ENCODE data around the gene TMEM183A.

The TMEM183A gene

DNA sequence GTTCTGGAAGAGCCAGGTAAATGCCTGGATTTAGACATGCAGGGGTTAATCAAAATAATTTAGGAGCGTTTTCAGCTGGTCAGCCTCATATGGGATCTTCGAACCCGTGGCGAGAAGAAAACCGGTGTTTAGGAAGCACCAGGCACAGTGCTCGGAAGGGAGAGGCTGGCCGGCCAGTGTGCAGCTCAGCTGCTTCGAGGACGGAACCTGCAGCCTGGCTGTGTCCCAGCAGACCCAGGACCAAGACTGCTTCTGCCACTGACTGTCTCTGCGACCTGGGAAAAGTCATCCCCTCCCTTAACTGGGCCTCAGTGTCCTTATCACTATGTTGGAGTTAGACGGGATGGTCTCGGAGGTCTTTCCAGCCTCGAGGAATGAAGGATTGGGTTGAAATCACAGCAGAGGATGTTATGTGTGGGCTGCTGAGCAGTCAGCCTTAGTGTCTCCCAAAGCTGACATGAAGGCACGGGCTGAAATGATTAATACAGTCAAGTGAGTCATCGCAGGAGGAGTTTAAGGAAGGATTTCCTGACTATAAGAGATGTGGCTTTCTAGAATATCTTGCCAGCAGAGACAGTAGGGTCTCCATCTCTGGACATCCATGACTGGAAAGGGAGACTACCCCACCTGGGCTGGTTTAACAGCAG is 39.9 kb downstream of the TMEM183A start:
- no peak for DNase-seq (ENCODE audit: low spot score)

DNA sequence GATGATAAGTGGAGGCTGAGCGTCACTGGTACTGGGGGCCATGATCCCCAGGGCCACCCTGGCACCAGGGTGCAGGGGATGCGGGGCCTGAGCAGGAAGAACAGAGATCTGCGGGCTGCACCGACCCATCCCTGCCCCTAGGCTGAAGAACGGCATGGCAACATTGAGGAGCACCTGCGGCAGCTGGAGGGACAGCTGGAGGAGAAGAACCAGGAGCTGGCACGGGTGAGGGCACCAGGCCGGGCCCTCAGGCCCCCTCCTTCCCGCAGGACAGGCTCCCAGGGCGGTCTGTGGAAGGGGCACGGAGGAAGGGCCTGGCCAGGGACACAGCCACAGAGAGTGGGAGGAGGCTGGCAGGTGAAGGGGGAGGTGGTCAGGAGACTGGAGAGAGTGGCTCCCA is 40.9 kb downstream of the TMEM183A start:
- DNase-seq (ENCODE audit: low spot score): peak; percentile 39

DNA sequence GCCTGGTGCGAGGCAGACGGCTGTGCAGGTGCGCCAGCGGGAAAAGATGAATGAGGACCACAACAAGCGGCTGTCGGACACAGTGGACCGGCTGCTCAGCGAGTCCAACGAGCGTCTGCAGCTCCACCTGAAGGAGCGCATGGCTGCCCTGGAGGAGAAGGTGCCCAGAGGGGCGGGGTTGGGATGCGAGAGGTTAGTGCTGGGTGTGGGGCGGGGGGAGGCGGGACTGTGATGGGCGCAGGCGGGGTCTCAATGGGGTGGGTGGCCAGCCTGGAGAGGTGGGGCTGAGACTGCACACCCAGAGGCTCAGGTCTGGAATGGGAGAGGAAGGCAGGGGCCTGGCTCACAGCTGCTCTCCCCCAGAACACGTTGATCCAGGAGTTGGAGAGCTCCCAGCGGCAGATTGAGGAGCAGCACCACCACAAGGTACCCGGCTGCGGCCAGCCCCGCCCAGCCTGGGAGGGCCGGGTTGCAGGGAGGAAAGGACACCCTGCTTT is 41.4 kb downstream of the TMEM183A start:
- peak; percentile 80 for DNase-seq (ENCODE audit: low spot score)

DNA sequence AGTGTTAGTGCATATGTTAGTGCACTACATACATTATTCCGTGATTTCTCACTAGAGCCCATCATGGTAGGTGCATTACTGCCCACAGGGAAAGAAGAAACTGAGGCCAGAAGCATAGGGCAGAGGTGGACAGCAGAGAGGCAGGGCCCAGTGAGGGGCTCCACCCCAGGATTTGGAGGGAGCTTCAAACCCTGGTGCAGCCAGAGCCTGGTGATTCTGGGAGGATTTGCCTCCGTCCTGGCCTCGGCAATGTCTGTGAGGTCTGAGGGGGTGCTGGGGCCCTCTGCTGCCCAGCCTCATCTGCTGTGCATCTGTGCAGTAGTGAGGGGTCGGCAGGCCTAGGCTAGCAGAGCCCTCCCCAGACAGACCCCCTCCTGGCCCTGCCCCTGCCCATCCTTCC is 41.9 kb downstream of the TMEM183A start:
- no peak for DNase-seq (ENCODE audit: low spot score)

DNA sequence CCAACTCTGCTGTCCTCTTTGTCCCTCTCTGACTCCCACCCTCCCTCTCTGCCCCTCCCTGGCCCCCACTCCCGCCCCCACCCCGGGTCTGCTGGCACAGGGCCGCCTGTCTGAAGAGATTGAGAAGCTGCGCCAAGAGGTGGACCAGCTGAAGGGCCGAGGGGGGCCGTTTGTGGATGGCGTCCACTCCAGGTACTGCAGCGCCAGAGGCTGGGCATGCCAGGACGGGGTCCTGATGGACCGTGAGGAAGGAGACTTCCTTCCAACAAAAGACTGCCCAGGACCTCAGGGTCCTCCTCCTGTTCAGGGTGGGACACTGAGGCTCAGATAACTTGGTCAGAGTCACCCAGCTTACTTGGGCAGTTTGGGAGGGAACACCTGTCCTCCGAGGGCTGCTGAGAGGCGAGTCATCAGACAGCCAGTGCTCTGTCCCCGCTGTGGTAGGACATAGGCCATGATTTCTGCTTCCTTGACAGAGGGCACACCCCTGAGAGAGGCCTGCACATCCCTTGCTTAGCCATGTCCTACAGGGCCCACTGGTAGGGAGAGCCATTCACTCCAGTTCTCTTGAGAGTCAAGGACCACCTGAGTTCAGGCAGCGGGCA is 42.5 kb downstream of the TMEM183A start:
- no peak for DNase-seq (ENCODE audit: low spot score)

DNA sequence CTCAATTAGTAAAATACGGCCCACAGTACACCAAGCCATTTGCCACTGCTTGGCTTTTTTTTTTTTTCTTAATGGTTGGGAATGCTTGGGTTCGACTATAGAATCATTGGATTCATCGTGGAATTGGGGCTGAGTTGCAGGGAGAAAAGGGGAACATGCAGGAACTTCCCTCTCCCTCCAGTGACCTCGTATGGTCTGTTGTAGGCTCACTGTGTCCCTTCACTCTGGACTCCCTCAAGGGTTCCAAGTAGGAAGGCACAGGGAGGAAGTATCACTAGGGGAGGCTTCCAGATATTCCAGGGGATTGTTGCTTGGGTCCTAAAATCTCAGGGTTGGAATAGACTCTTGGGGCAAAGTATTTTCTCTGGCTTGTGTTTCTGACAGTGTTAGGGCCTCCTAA is 43.7 kb downstream of the TMEM183A start:
- no peak for DNase-seq (ENCODE audit: low spot score)

DNA sequence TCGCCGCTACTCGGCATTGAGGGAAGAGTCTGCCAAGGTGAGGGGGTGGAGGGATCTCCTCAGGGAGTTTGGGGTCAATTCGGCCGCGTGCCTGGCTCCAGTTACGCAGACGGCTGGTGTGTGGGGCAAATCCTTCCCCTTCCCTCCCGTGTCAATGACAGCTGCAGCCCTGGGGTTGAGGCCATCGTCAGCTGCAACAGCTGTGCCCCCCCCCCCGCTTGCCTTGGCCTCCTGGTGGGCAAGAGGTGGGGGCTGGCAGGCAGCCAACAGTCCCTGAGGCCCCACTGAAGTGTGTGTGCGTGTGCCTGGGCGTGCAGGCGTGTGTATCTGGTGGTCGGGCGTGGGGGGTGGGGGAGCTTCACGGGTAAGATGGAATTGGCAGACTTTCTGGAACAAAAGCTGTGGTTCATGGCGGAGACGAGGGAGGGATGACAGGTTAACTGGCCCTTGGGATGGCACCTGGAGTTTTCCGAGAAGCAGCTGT is 44.7 kb downstream of the TMEM183A start:
- no peak for DNase-seq (ENCODE audit: low spot score)

DNA sequence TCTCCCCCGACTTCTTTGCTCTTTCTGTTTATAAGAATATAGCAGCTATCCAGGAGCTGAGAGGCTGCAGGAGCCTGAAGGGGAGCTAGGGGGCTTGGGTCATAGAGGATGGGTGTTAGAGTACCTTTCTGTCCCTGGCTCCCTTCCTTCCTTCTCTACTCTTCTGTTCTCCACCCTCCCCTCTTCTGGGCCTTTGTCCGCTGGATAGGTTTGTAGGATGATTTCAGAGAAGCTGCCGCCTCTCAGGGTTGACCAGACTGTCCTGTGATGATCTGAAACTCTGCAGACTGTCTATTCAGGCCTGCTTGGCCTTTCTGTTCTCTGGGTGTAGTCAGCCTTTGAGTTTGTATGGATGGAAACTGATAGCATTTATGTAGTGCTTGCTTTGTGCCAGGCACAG is 45.4 kb downstream of the TMEM183A start:
- DNase-seq (ENCODE audit: low spot score): no peak

DNA sequence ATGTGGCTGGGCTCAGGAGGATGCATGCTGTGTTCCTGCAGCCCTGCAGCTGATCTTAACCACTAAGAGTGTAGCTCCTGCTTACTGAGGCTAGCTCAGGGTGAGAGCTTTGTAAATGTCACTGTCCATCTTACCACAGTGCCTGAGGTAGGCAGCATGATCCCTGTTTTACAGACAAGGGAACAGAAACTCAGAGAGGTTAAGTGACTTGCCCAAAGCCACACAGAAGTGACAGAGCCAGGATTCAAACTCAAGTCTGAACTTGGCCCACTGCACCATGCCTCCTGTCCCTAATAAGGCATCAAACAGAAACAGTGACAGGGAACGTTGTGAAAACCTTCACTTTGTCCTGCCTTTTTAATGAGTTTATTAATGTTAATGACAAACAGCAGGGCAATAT is 47.0 kb downstream of the TMEM183A start:
- no peak for DNase-seq (ENCODE audit: low spot score)

DNA sequence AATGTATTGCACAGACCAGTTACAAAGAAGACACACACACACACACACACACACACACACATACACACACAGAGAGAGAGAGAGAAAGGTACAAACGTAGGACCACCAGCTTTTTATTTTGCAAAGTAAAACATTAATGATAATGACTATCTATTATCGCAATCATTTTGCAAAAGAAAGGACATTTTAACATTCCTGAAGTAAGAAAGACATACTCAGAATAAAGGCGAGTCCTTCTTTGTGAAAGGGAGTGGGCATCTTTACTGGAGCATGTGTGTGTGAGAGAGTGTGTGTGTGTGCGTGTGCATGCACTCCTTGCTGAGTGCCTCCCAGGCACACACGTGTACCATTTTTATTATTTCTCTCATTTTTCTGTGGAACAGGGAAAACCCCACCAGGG is 47.5 kb downstream of the TMEM183A start:
- no peak for DNase-seq (ENCODE audit: low spot score)

DNA sequence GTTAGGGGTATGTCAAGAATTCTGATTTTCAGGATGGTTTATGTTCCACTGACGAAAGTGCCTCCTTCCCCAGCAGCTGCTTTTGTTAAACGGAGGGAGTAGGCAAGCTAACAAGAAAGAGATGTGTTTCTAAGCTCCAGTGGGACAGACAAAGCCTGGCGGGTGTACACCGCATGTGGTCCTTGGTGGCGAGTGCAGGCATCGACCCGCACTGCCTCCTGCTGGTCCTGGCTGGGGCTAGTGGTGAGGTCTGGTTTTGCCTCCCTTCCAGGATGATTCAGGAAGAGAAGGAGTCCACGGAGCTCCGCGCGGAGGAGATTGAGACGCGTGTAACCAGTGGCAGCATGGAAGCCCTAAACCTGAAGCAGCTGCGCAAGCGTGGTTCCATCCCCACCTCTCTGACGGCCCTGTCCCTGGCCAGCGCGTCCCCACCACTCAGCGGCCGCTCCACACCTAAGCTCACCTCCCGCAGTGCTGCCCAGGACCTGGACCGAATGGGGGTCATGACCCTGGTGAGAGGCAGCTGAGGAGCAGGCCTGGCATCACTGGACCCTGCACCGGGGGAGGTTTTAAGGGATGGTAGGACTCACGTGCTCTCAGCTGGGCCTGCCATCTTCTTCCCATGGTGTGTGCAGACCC is 48.1 kb downstream of the TMEM183A start:
- DNase-seq (ENCODE audit: low spot score): no peak

DNA sequence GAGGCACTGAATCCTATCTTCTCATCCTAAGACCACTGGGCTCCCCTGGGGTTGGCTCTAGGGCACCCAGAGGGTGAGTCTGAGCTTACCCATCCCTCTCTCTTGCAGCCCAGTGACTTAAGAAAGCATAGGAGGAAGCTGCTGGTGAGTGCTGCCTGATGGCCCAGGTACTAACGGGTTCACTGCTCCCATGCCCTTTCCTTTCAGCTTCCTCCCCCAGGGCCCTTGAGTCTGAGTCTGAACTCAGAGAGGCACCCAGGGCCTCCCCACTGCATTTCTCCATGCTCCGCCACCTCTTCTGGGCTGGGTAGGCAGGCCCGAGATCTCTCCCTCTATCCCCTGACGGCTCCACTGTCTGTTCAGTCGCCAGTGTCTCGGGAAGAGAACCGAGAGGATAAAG is 48.8 kb downstream of the TMEM183A start:
- DNase-seq (ENCODE audit: low spot score): no peak

DNA sequence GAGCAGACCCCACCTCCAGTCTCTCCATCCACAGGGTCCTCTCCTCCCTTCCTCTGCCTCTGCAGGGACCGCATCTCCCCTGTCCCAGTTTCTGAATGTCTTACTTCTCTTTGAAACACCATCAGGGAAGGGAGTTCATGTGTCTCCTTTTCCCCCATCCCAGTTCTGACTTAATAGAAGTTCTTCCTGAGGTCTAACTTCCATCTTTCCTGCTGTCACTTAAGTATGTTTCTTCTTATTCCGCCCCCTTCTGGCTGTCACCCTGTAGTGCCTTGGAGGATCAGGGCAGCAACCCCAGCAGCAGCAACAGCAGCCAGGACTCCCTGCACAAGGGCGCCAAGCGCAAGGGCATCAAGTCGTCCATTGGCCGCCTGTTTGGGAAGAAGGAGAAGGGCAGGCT is 49.3 kb downstream of the TMEM183A start:
- DNase-seq (ENCODE audit: low spot score): no peak

DNA sequence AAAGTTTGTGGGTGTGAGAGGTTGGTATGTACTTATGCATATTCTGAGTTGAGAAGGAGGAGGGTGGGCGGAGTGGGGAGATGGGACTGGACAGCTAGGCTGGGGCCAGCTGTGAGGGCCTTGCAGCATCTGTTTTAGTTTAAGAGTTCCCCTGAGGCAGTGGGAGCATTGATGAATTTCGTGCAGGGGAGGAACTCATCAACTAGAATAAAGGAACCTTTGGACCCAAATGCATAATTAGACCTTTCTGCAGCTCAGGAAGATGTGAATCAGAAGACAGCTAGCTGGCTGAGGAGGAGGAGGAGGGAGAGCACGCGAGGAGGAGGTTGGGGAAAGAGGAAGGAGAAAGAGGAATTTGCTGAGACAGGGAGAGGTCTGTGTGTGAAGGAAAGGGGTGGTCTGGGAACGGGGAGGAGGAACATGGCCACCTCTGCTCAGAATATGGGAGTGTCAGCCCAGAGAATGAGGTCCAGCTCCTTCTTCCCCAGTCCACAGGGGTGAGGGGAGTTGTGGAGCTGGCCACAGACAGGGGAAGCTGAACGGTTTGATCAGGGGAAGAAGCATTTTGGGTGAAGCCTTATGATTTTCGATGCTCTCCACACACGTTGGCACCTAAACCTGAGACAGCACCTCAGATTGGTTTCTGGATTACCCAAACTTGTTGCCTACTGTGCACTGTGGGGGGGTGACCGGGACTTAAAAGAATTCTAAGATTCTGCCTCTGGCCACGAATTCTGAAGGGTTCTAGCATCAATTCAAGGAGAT is 50.9 kb downstream of the TMEM183A start:
- no peak for DNase-seq (ENCODE audit: low spot score)

DNA sequence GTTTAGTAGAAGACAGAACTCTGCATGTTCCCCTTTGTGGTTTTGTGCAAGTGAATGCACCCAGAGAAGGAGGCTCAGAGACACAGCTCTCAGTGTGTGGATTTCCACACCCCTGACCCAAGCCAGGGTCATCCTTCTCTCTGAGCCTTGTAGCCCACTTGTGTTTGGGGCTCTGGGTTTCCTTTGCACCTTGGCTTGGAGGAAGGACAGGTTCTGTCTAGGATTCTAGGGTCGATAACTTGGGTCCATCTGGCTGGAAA is 51.4 kb downstream of the TMEM183A start:
- no peak for DNase-seq (ENCODE audit: low spot score)

DNA sequence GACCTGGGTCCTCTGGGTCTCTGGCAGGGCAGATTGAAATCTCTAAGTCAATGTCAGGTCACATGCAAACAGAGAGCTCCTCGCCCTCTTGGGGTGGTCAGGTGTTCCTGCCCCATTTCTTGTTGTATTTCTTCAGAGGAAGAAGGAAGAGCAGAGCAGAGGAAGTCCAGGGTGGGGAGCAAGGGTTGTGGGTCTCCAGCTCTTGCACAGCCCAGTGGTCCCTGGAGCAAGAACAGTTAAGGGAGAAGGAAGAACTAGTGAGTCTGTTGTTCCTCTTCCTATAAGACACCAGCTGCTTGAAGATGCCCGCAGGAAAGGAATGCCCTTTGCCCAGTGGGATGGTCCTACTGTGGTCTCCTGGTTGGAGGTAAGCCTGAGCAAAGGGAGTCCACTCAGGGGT is 52.3 kb downstream of the TMEM183A start:
- DNase-seq (ENCODE audit: low spot score): no peak

DNA sequence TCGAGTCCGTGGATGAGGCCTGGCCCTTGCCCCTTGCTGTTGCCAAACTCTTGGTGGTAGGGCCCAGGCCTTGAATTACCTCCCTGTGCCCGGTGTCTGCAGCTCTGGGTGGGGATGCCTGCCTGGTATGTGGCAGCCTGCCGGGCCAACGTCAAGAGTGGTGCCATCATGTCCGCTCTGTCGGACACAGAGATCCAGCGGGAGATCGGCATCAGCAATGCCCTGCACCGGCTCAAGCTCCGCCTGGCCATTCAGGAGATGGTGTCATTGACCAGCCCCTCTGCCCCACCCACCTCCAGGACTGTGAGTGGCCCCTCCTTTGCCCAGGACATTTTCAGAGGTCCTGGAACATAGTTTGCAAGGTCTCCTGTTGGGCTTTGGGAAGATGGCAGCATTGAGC is 52.9 kb downstream of the TMEM183A start:
- DNase-seq (ENCODE audit: low spot score): no peak

DNA sequence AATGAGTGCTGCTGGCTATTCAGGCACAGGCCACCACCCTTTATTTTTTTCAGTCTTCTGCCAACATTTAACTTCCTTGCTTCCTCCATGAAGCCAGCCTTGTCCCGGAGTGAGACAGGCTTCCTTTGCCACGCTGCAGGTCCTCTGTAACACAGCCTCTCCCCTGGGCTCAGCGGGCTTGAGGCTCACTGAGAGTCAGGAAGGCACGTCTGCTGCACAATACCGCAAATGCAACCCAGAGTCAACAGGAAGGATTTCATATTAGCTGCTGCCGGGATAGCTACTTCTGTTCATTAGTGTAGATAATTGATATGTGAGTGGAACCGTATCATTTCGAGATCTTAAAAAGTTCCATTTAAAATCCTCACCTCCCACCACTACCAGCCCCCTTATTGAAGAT is 56.1 kb downstream of the TMEM183A start:
- no peak for DNase-seq (ENCODE audit: low spot score)

DNA sequence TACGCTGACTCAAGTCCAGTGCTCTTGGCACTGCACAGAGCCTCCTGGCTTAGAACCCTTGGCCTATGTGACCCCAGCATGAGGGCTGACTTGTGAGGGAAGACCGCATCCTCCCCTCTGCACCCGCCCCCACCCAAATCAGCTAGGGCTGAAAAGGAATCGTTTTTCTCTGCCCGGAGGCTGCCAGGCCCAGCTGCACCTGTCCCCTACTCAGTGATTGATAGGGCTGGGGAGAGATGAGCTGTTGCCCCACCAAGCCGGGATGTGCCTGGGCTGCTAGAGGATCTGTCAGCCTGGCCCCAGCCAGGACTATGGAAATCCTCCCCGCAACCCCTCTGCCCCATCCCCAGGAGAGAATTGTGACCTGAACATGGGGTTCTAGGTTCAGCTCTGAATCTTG is 58.0 kb downstream of the TMEM183A start:
- DNase-seq (ENCODE audit: low spot score): no peak

DNA sequence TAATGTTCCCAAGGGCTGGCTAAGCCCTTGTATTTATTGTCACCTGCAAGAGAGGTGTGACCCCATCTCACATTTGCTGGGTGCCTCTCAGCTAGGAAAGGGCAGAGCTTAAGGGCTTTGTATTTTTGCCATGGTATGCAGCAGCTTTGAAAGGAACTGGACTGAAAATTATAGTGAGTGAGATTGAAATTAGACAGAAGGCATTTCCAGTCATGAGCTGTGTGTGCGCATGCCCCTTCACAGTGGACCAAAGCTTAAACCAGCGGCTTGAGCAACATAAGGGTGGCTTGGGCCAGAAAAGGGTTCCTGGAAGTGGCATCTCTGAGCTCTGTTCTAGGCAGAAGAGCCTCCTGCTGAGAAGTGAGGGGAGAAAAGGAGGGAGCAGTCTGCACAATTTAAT is 58.8 kb downstream of the TMEM183A start:
- DNase-seq (ENCODE audit: low spot score): no peak

DNA sequence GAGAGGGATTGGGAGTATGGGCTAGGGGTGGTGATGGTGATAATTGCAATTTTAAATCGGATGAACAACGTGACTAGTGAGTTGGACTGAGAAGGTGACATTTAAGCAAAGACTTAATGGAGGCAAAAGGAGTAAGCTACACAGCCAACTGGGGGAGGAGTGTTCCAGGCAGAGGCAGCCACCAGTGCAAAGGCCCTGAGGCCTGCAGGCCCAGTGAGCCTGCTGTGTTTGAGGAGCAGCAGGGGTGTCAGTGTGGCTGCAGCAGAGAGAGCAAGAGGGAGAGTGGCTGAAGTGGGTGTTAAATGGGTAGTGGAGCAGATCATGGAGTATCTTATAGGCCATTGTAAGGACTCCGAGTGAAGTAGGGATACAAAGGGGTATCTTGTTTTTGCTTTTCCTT is 59.8 kb downstream of the TMEM183A start:
- DNase-seq (ENCODE audit: low spot score): no peak

DNA sequence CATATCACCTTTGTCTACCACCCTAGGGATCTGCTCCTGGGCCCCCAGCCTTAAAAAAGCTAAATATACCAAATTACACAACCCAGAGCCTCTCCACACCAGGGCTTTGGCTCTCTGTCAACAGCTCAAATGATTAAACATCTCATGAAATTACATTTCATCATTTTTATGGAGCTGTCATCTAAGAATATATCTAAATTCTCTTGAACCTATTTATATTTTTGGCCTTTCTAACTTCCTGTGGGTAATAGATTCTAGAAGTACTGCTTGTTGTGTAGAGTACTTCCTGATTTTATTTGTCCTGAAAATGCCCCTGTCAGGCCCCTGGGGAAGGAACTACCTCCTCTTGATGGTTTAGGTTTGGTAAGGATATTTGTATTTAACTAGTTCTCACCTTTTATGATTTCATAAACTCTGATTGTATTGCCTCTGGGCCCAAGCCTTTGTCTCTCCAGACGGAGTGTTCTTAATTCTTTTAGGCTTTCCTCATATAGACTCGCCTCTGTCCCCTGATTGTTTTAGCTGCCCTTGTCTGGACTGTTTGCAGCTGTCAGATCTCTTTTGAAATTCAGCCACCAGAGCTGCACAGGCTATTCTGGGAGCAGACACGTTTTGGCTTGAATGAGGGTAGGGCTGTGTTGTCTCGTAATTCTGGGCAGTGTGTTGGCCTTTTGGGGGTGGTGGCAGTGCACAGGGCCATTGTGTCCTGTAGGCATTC is 62.0 kb downstream of the TMEM183A start:
- DNase-seq (ENCODE audit: low spot score): no peak

All from ecto neural progenitor cell (in vitro differentiated cells).